ENCODE data around the gene NCOA7.

DNA sequence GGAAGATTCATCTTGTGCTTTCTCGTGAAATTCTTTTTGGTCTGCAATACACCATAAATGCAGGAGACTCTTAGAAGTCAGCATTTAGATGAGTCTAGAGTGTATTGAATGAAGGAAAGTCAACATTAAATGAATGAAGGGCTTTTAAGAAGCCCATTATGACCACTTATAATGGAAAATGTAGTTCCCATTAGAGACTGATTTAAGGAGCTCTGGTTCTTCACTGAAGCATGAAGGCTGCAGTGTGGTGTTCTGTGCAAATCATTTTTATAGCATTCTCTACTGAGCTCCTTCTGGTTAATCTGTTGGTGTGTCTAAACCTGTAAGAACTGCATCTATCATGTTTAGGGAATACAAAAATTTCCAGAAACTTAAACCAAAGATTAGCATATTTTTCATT lies 19.7 kb downstream of the NCOA7 start:
- TF ChIP-seq, protein P1, sequence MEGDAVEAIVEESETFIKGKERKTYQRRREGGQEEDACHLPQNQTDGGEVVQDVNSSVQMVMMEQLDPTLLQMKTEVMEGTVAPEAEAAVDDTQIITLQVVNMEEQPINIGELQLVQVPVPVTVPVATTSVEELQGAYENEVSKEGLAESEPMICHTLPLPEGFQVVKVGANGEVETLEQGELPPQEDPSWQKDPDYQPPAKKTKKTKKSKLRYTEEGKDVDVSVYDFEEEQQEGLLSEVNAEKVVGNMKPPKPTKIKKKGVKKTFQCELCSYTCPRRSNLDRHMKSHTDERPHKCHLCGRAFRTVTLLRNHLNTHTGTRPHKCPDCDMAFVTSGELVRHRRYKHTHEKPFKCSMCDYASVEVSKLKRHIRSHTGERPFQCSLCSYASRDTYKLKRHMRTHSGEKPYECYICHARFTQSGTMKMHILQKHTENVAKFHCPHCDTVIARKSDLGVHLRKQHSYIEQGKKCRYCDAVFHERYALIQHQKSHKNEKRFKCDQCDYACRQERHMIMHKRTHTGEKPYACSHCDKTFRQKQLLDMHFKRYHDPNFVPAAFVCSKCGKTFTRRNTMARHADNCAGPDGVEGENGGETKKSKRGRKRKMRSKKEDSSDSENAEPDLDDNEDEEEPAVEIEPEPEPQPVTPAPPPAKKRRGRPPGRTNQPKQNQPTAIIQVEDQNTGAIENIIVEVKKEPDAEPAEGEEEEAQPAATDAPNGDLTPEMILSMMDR (IDR thresholded peaks at IDR 0.05), result no peak
- no peak for TF ChIP-seq POLR2A (IDR thresholded peaks at IDR 0.05)
